NCI-H526 (cell line): Measurements from ENCODE around the gene USF2.
A peak's percentile ranks its signal among the peaks of the same experiment; 100 is the strongest.

Source experiments
- DNase-seq, 2 experiments: peaks; one replicate each; lab custom pipeline; 2025; lab: John Stamatoyannopoulos, UW

Gene USF2

DNA sequence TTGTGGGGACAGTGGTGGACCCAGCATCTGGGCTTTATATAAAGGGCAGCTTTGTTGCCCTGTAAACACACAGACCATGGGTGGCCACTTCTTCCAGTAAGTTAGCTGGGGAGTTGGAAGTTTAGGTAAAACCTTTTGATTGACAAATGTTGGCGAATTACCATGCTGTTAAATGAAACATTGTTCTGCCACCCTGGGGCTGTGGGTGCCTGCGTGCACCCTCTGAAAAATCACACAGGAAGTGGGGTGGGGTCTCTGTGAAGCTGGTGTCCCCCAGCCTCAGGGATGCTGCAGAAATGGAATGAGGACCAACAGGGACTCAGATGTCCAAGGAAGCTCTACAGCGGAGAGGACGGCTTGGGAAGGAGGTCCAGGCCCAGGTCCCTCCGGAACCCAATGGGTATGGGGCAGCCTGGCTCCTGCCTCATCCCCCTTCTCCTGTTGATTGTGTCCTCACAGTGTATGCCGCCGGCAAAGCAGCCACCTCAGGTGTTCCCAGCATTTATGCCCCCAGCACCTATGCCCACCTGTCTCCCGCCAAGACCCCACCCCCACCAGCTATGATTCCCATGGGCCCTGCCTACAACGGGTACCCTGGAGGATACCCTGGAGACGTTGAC lies 2.8 kb upstream of the USF2 start:
- DNase-seq: peak in 1 of 2 experiments; percentile 14

GRCh38 chr19:35266520-35267352 lies 2.0 kb upstream of the USF2 start:
- DNase-seq: peak in 1 of 2 experiments; percentile 49

DNA sequence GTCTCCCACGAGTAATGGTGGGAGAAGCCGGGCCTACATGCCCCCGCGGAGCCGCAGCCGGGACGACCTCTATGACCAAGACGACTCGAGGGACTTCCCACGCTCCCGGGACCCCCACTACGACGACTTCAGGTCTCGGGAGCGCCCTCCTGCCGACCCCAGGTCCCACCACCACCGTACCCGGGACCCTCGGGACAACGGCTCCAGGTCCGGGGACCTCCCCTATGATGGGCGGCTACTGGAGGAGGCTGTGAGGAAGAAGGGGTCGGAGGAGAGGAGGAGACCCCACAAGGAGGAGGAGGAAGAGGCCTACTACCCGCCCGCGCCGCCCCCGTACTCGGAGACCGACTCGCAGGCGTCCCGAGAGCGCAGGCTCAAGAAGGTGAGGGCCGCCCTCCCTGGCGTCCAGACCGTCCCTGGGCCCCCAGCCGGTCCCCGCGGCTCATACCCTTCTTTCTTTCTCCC lies 1.4 kb upstream of the USF2 start:
- peak; percentile 26 to 65 for DNase-seq

GRCh38 chr19:35267818-35268535 lies 785 bp upstream of the USF2 start:
- DNase-seq: peak; percentile 25 to 91

GRCh38 chr19:35269438-35270117 lies 816 bp downstream of the USF2 start:
- DNase-seq: peak; percentile 63 to 93

GRCh38 chr19:35270381-35270811 lies 1.6 kb downstream of the USF2 start:
- DNase-seq: no peak

DNA sequence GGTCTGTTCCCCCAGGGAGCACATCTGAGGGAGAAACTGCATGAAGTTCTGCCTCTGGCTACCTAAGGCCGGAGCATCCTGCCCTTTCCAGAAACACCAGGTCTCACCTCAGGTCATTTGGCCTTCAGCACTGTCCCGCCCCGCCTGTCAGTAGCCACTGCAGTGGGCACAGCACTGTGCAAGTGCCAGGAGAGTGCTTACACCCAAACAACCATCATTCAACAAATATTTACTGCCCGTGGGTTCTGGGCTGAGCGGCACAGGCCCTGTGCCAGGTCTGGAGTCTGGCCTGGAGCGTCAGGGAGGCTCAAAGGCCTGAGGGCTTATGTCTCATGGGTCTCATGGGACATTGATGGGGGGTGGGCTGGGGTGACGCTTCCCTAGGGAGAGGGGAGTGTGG lies 2.8 kb downstream of the USF2 start:
- no peak for DNase-seq

GRCh38 chr19:35272122-35272719 lies 3.5 kb downstream of the USF2 start:
- DNase-seq: no peak

GRCh38 chr19:35272954-35273649 lies 4.3 kb downstream of the USF2 start:
- no peak for DNase-seq

- DNase-seq: no peak
Measured at GRCh38 chr19:35273686-35274259, 5.0 kb downstream of the USF2 start.

- no peak for DNase-seq
Measured at GRCh38 chr19:35274323-35274722, 5.6 kb downstream of the USF2 start.

DNA sequence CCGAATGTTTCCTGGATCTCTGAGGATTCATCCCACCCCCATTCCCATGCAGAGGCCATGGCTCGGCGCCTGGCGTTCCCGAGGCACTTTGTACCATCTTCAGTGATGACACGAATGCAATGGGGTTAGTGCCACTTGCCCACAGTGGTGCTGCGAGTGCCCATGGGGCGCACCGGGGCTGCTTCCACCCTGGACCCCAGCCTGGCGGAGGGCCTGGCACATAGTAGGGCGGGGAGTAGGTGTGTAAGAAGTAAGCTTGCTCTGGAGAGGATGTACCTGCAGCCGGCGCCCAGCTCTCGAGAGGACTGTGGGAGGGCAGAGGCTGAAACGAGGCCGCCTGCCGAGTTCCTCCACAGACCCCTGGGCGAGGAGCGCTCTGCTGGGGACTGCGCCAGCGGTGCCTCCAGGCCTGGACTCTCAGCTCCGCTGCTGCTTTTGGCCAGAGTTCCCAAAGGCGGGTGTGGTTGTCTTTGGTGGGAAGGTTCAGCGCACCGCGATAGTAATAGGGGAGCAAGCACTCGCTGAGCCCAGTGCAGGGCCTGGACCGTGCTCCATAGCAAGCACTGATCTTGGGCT lies 8.0 kb downstream of the USF2 start:
- no peak for DNase-seq

- DNase-seq: no peak
Measured at GRCh38 chr19:35278578-35279284, 10.0 kb downstream of the USF2 start.

DNA sequence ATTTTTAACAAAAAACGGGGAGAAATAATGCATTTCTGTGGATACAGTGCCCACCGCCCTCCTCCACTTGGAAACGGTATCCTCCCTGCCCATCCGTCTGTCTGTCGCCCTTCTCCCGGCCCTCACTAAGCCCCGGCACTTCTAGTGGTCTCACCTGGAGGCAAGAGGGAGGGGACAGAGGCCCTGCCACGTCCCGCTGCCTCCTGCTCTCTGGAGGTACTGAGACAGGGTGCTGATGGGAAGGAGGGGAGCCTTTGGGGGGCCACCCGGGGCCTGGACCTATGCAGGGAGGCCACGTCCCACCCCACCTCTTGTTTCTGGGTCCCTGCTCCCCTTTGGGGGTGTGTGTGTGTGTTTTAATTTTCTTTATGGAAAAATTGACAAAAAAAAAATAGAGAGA lies 10.6 kb downstream of the USF2 start:
- no peak for DNase-seq

DNA sequence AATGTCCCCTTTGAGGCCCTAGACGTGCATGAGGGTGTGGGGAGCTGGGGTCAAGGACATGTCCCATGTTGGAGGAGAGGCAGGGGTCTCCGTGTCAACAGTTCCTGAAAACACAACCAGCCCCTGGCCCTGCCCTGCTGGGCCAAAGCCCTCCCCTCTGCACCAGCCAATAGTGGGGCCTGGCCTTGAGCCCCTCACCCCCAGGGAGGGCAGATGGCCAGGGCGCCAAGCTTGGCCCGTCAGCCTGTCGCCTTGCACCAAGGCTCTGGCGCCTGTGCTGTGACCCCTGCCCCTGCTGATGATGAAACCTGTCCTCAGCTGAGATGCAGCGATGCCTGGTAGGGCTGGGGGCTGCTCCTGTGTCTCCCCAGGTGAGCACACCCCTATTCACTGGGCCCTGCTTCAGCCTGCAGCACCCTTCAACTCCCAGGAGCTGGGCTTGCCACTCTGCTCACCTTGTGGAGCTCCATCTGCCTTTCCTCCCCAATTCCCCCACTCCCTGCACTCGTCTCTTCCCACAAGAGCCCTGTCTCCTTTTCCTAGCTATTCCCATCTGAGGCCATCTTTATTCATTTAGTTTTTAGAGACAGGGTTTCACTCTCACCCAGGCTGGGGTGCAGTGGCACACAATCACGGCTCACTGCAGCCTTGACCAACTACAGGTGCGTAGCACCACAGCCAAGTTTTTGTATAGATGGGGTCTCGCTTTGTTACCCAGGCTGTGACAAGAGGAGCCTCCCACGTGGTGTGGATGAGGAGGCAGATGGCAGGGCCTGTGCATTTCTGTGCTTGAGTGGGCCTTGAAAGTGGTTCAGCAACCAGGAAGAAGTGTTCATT lies 11.4 kb downstream of the USF2 start:
- no peak for DNase-seq

DNA sequence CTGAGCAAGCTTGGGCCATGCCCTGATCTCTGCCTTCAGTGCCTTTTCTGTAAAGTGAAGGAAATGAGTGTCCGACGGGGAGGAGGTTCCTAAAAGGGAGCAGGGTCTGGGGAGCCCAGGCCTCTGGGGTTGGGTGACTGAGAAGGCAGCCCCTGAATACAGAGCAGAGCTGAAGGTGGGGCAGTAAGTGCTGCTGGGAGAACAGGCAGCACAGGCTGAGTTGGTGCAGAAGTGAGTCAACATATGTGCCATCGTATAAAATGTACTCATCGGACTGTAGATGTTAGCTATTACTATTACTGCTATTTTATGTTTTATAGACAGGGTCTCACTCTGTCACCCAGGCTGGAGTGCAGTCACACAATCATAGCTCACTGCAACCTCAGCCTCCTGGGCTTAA lies 12.5 kb downstream of the USF2 start:
- DNase-seq: no peak

DNA sequence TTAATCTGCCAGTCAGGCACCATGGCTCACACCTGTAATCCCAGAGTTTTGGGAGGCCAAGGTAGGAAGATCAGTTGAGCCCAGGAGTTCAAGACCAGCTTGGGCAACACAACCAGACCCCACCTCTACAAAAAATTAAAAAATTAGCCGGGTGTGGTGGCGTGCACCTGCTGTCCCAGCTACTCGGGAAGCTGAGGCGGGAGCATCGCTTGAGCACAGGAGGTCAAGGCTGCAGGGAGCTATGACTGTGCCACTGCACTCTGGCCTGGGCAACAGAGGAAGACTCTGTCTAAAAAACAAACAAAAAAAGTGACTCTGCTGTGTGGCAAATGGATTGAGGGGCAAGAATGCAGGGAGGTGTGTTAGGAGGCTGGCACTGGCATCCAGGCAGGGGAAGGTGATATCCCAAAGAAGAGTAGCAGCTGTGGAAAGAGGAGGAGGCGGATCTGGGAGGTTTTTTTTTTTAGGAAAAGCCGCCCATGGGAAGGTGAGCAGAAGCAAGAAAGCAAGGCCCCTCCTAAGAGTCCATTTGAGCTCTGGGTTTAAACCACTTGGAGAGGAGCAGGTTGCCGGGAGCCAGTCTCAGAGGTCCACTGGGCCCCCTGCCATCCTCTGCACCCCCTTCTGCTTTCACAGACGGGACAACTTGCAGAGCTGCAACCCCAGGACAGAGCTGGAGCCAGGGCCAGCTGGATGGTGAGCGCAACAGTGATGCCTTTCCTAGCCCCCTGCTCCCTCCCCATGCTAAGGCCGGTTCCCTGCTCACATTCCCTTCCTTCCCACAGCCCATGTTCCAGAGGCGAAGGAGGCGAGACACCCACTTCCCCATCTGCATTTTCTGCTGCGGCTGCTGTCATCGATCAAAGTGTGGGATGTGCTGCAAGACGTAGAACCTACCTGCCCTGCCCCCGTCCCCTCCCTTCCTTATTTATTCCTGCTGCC lies 15.7 kb downstream of the USF2 start:
- no peak for DNase-seq

GRCh38 chr19:35285095-35285449 lies 16.3 kb downstream of the USF2 start:
- no peak for DNase-seq
